Measurements from ENCODE around the gene GSG1.

DNA sequence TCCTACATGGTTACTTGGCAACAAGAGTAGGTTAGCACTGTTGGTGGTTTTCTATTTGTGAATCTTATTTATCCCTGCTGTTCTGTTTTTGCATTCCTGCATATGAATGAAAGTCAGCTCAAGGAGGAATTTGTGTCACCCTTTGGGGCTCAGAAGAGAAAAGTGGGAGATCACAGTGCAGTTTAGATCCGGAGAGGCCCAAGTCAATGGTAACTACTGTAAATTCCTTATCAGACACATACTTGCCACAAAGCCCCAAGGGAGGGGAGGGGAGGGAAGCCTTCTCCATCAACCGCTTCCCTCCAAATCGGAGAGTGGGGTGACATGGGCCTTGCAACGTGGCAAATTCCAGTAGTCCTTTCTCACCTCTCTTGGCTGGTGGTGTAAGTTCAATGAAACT, 15.0 kb downstream of the GSG1 start:
- TF ChIP-seq, protein P1, sequence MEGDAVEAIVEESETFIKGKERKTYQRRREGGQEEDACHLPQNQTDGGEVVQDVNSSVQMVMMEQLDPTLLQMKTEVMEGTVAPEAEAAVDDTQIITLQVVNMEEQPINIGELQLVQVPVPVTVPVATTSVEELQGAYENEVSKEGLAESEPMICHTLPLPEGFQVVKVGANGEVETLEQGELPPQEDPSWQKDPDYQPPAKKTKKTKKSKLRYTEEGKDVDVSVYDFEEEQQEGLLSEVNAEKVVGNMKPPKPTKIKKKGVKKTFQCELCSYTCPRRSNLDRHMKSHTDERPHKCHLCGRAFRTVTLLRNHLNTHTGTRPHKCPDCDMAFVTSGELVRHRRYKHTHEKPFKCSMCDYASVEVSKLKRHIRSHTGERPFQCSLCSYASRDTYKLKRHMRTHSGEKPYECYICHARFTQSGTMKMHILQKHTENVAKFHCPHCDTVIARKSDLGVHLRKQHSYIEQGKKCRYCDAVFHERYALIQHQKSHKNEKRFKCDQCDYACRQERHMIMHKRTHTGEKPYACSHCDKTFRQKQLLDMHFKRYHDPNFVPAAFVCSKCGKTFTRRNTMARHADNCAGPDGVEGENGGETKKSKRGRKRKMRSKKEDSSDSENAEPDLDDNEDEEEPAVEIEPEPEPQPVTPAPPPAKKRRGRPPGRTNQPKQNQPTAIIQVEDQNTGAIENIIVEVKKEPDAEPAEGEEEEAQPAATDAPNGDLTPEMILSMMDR (IDR thresholded peaks at IDR 0.05): no peak
- no peak for TF ChIP-seq POLR2A (IDR thresholded peaks at IDR 0.05)

Measured in thyroid gland (tissue), 4 donors.